Ovary (tissue), 10 donors: Measurements from ENCODE around the gene TALDO1. TPM values are rescaled to one million over a fixed set of nuclear protein-coding genes. Genes with fewer than 3 reads are reported as not detected.

Experiments used
- DNase-seq, 5 donors: peaks; one replicate each; pipeline ENCODE4 v3.0.0-alpha.2; 2019 to 2020
- H3K27ac ChIP-seq, 2 donors: fragments of 200-600 bp; one replicate each; pipeline versions ENCODE4 v1.5.1 to v1.8.0; 2019 to 2022
- H3K27me3 ChIP-seq: fragments of 200-600 bp; one replicate; pipeline ENCODE4 v1.8.0; 2022
- H3K36me3 ChIP-seq: fragments of 200-600 bp; sonication (generic); one replicate; pipeline ENCODE4 v1.5.1; 2019
- H3K4me1 ChIP-seq: one replicate; pipeline ENCODE4 v1.8.1; 2013; ENCODE audit warnings: mild to moderate bottlenecking, moderate library complexity; ENCODE audit not compliant: insufficient read depth
- H3K4me3 ChIP-seq: fragments of 200-600 bp; sonication (generic); one replicate; pipeline ENCODE4 v1.5.1; 2017
- H3K9me3 ChIP-seq, 2 donors: fragments of 200-600 bp in 1 of 2; sonication (generic) in 1 of 2; one replicate each; pipeline versions ENCODE4 v1.5.1 to v1.8.1; 2013 to 2019; ENCODE audit warnings: mild to moderate bottlenecking in 1 of 2, moderate library complexity in 1 of 2
- CTCF ChIP-seq, 3 donors: fragments of 450-650 bp in 2 of 3; fragments of 200-600 bp in 1 of 3; IDR thresholded peaks; one replicate each; pipeline versions ENCODE4 v1.5.1 to v1.8.0; 2016 to 2022; ENCODE audit warnings: antibody characterized with exemption in 3 of 3, mild to moderate bottlenecking in 1 of 3
- EP300 ChIP-seq: sonication (generic); formaldehyde crosslinking; IDR thresholded peaks from one replicate; pipeline ENCODE4 v1.6.1; 2017; ENCODE audit warnings: antibody characterized with exemption
- POLR2A ChIP-seq: fragments of 450-650 bp; IDR thresholded peaks from one replicate; pipeline ENCODE4 v1.6.1; 2017; ENCODE audit warnings: antibody characterized with exemption, mild to moderate bottlenecking, moderate library complexity
- WGBS, 3 donors: extraction: QIAGEN DNeasy Blood & Tissue Kit in 1 of 3; methylation state at CpG; one replicate each; pipeline versions ENCODE4 v1.1.5 to v1.1.7; 2013 to 2017; 5-methylcytosine and 5-hydroxymethylcytosine counted together
- intact Hi-C, 4 donors: fragments of 100-400 bp; cut with DNase I; formaldehyde crosslinking; loops; one replicate each; pipeline versions ENCODE4 v1.11.0 to v1.15.1; 2022 to 2023
- long read RNA-seq, 3 donors: library from polyadenylated mRNA in 2 of 3; unstranded in 2 of 3; transcript quantifications; one replicate each; pipeline ENCODE4 v2.0.0 and lab custom pipeline, GENCODE V29; 2021 to 2026
- polyA plus RNA-seq, 2 donors: library from polyadenylated mRNA; stranded (reverse); fragments of 200-250 nt in 1 of 2; fragments of 350-450 nt in 1 of 2; fragmentation: Illumina TruSeq in 1 of 2; extraction: RNeasy Lipid Tissue Mini Kit (QIAGEN cat#74804) in 1 of 2; gene quantifications; one replicate each; pipeline ENCODE4 v1.2.3, GENCODE V29; 2013 to 2014
- total RNA-seq, 7 donors: library from RNA; depleted of rRNA in 2 of 7; stranded (reverse); fragments of >200 nt in 2 of 7; fragmentation: NEBNext Ultra II Directional in 3 of 7; extraction: Animal tissue kit (Norgen Biotek cat#: 25700) in 3 of 7; gene quantifications; one replicate each; pipeline versions ENCODE4 v1.1.0 to v1.2.4, GENCODE V29; 2016 to 2023
- donor health status: DM: no; HTN: no; CAD: no; lungs with moderate emphysema.
- donor health status: DM: no; HTN: no; CAD: no.
- donor health status: Bipolar disorder and iron deficiency.
- donor health status: DM: yes; HTN: yes; CAD: no.
- donor health status: DM: no; HTN: no; CAD: no.
- donor health status: DM: yes; HTN: yes; CAD: no.

Gene TALDO1
- total RNA-seq (100 to 1,000 TPM in 6 of 7 donors, 10 to 100 TPM in 1; 75.0 to 134 (median 117) TPM), polyA plus RNA-seq (100 to 1,000 TPM in 1 of 2 donors, 10 to 100 TPM in 1; 76.8 to 103 TPM)
- long read RNA-seq, donor 1, transcript TALDO1-201 (8 exons, 1,346 nt) = major isoform, 369 of 408 reads
- long read RNA-seq, donor 1, partial matches to known transcripts = 14 of 408 reads
- long read RNA-seq, donor 1, other reads (novel, unspliced or antisense) = 21 of 408 reads
- long read RNA-seq, donor 2, transcript TALDO1-204 (4 exons, 1,191 nt) = minor isoform, 5 of 96 reads
- long read RNA-seq, donor 2, transcript TALDO1-201 (8 exons, 1,346 nt) = major isoform, 76 of 96 reads
- long read RNA-seq, donor 2, partial matches to known transcripts = 12 of 96 reads
- long read RNA-seq, donor 2, other reads (novel, unspliced or antisense) = 0 of 96 reads
- long read RNA-seq, donor 3, transcript TALDO1-201 (8 exons, 1,346 nt) = major isoform, 134 of 149 reads
- long read RNA-seq, donor 3, partial matches to known transcripts = 12 of 149 reads
- long read RNA-seq, donor 3, other reads (novel, unspliced or antisense) = 2 of 149 reads

GRCh38 chr11:747158-748006 lies at the start of gene TALDO1:
TSS of gene TALDO1 (plus strand) at chr11:747464. CDS start at chr11:747482, 18 bp downstream.
- Histone ChIP-seq H3K9me3 (no peaks in the 10 kb centered on the region), H3K27ac (peak within 1 kb of the TSS; percentile 80 to 81), H3K27me3 (no peaks in the 10 kb centered on the region), H3K4me1 (peaks cover 14% of the 10 kb centered on the region), H3K4me3 (peak within 1 kb of the TSS; percentile 100), H3K36me3 (no peaks in the 10 kb centered on the region)
- peak; percentile 89 to 95 (median 92) for DNase-seq
- TF ChIP-seq CTCF (IDR thresholded peaks at IDR 0.05) = peak in 1 of 3 donors; percentile 66
- peak; percentile 67 for TF ChIP-seq POLR2A
- no peak for TF ChIP-seq EP300
- 0 to 1% (median 0%) methylated on average over 51 to 112 of the region's 112 CpGs for WGBS, 3 donors
- intact Hi-C loops = no loop called here

GRCh38 chr11:697811-698311 lies 49.4 kb upstream of the TALDO1 start:
- peak in 1 of 5 donors; percentile 22 for DNase-seq
- Histone ChIP-seq H3K4me1 (peaks cover 19% of the 10 kb centered on the region), H3K27ac (peak overlapping the region in 1 of 2 donors; percentile 37), H3K36me3 (no peaks in the 10 kb centered on the region), H3K27me3 (no peaks in the 10 kb centered on the region), H3K4me3 (no peak overlapping the region), H3K9me3 (no peaks in the 10 kb centered on the region)
- no peak for TF ChIP-seq POLR2A
- no peak for TF ChIP-seq EP300
- no peak for TF ChIP-seq CTCF (IDR thresholded peaks at IDR 0.05)
- intact Hi-C loops = no loop called here
- WGBS, 3 donors = 79 to 86% (median 81%) methylated on average over 11 of the region's 11 CpGs

DNA sequence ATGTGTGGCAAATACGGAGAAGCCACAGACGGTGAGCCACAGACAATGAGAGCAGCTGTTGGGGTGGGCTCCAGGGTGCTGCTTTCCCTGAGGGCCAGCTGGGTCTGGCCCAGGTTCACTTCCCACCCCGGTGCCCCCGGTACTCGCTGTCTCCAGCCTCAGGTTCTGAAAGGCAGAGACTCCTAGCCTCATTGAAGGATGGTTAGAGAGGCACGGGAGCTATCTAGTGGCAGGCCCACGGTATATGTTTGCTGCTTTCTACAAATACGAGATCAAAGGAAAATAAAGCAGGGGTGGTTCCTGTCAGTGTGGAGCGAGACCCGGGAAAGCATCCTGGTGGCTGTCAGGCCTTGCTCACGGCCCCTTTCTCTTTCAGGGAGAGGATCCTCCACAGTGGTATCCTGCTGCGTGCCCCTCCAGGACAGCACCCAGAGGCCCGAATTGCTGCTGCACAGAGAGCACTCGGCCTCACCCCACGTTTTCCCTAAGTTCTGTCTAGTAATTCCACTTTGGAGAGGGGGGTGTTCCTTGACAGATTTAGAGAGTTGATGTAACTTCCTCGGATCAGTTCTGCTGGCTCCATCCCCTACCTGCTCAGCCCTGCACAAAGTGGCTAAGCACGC lies 48.7 kb upstream of the TALDO1 start:
- WGBS, 3 donors = 68 to 73% (median 73%) methylated on average over 17 of the region's 17 CpGs
- intact Hi-C loops = no loop called here
- peaks cover 24% of the 10 kb centered on the region for H3K4me1 ChIP-seq
- TF ChIP-seq POLR2A (no peak), CTCF (IDR thresholded peaks at IDR 0.05) (no peak), EP300 (no peak)
- DNase-seq = no peak
- no peaks in the 10 kb centered on the region for H3K9me3 ChIP-seq
- H3K27me3 ChIP-seq = no peaks in the 10 kb centered on the region
- H3K36me3 ChIP-seq = no peaks in the 10 kb centered on the region
- no peak overlapping the region for H3K27ac ChIP-seq
- H3K4me3 ChIP-seq = no peak overlapping the region

- H3K27ac ChIP-seq = no peak overlapping the region
- H3K36me3 ChIP-seq = no peaks in the 10 kb centered on the region
- H3K4me3 ChIP-seq = no peak overlapping the region
- TF ChIP-seq POLR2A (no peak), EP300 (no peak), CTCF (IDR thresholded peaks at IDR 0.05) (no peak)
- H3K4me1 ChIP-seq = peaks cover 22% of the 10 kb centered on the region
- DNase-seq = no peak
- no peaks in the 10 kb centered on the region for H3K9me3 ChIP-seq
- WGBS, 3 donors = 94 to 96% (median 96%) methylated on average over 7 of the region's 7 CpGs
- H3K27me3 ChIP-seq = no peaks in the 10 kb centered on the region
- intact Hi-C loops = no loop called here
Measured at GRCh38 chr11:699116-699508, 48.2 kb upstream of the TALDO1 start.
